ENCODE results near the gene TFF1.

TFF1 gene

GRCh38 chr21:42388740-42389448 lies 22.6 kb upstream of the TFF1 start:
- H3K9ac ChIP-seq (ENCODE audit: low read depth, low read length), result no peak overlapping the region
- H3K27ac ChIP-seq (ENCODE audit: low read depth, low read length), result no peak overlapping the region; the same call in 1 of the 2 replicates

GRCh38 chr21:42387843-42388340 lies 21.6 kb upstream of the TFF1 start:
- Histone ChIP-seq H3K9me3 (ENCODE audit: insufficient read depth, low read depth, low read length) (no peaks in the 10 kb centered on the region), H3K27me3 (ENCODE audit: insufficient read depth, low read length) (no peaks in the 10 kb centered on the region), H3K27ac (ENCODE audit: low read depth, low read length) (no peak overlapping the region), H3K4me3 (ENCODE audit: low read length) (no peak overlapping the region), H3K9ac (ENCODE audit: low read depth, low read length) (no peak overlapping the region), H3K4me1 (ENCODE audit: insufficient read depth, low read length) (peaks cover 20% of the 10 kb centered on the region), H3K36me3 (ENCODE audit: insufficient read depth, low read length) (no peaks in the 10 kb centered on the region)
- 94% methylated on average over 6 of the region's 6 CpGs for WGBS

More at GRCh38 chr21:42388740-42389448, 22.6 kb upstream of the TFF1 start:
- whole genome bisulfite sequencing, result 77% methylated on average over 20 of the region's 20 CpGs
- Histone ChIP-seq H3K4me3 (ENCODE audit: low read length) (no peak overlapping the region), H3K4me1 (ENCODE audit: insufficient read depth, low read length) (peaks cover 20% of the 10 kb centered on the region), H3K36me3 (ENCODE audit: insufficient read depth, low read length) (no peaks in the 10 kb centered on the region), H3K27me3 (ENCODE audit: insufficient read depth, low read length) (no peaks in the 10 kb centered on the region), H3K9me3 (ENCODE audit: insufficient read depth, low read depth, low read length) (no peaks in the 10 kb centered on the region)

GRCh38 chr21:42387164-42387563 lies 20.8 kb upstream of the TFF1 start:
- whole genome bisulfite sequencing, result 79% methylated on average over 1 of the region's 3 CpGs
- H3K9ac ChIP-seq (ENCODE audit: low read depth, low read length), result no peak overlapping the region
- no peaks in the 10 kb centered on the region for H3K27me3 ChIP-seq (ENCODE audit: insufficient read depth, low read length)
- no peaks in the 10 kb centered on the region for H3K9me3 ChIP-seq (ENCODE audit: insufficient read depth, low read depth, low read length)
- no peak overlapping the region for H3K27ac ChIP-seq (ENCODE audit: low read depth, low read length)
- no peaks in the 10 kb centered on the region for H3K36me3 ChIP-seq (ENCODE audit: insufficient read depth, low read length)
- peaks cover 20% of the 10 kb centered on the region for H3K4me1 ChIP-seq (ENCODE audit: insufficient read depth, low read length)
- no peak overlapping the region for H3K4me3 ChIP-seq (ENCODE audit: low read length)

DNA sequence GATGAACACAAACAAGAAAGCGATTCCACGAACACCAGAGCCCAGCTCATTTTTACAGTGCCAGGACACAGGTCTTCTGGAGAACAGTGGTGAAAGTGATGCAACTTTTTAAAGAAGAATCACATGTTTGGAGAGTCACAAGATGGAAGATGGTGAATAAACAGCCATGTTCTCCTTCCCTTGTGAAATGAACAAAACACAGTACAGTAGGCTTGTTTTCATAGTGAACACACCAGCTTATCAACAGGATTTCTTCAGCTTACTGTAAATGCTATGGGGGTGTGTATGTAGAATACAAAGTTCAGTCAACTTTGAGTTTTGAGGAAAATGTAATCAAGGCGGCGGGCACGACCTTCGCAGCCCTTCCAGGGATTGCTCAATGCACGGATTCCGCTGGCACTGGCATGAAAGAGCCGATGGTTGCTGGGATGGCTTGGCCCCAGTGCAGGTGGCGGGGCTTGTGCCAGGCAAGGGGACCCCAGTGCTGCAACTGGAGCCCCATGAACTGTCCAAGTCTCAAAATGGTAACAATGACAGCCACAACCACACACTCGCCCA lies 19.8 kb upstream of the TFF1 start:
- no peak overlapping the region for H3K27ac ChIP-seq (ENCODE audit: low read depth, low read length)
- 94% methylated on average over 11 of the region's 11 CpGs for WGBS

GRCh38 chr21:42385619-42386018 lies 19.3 kb upstream of the TFF1 start:
- no peak overlapping the region for H3K9ac ChIP-seq (ENCODE audit: low read depth, low read length)
- no peak overlapping the region for H3K4me3 ChIP-seq (ENCODE audit: low read length)
- H3K27ac ChIP-seq (ENCODE audit: low read depth, low read length), result no peak overlapping the region
- 89% methylated on average over 5 of the region's 5 CpGs for WGBS
- no peaks in the 10 kb centered on the region for H3K36me3 ChIP-seq (ENCODE audit: insufficient read depth, low read length)
- no peaks in the 10 kb centered on the region for H3K9me3 ChIP-seq (ENCODE audit: insufficient read depth, low read depth, low read length)
- no peaks in the 10 kb centered on the region for H3K27me3 ChIP-seq (ENCODE audit: insufficient read depth, low read length)
- H3K4me1 ChIP-seq (ENCODE audit: insufficient read depth, low read length), result peaks cover 20% of the 10 kb centered on the region

More for the DNA sequence above, 19.8 kb upstream of the TFF1 start:
- Histone ChIP-seq H3K9ac (ENCODE audit: low read depth, low read length) (no peak overlapping the region), H3K27me3 (ENCODE audit: insufficient read depth, low read length) (no peaks in the 10 kb centered on the region), H3K9me3 (ENCODE audit: insufficient read depth, low read depth, low read length) (no peaks in the 10 kb centered on the region), H3K4me3 (ENCODE audit: low read length) (no peak overlapping the region), H3K4me1 (ENCODE audit: insufficient read depth, low read length) (peaks cover 20% of the 10 kb centered on the region), H3K36me3 (ENCODE audit: insufficient read depth, low read length) (no peaks in the 10 kb centered on the region)

GRCh38 chr21:42384989-42385388 lies 18.7 kb upstream of the TFF1 start:
- no peak overlapping the region for H3K9ac ChIP-seq (ENCODE audit: low read depth, low read length)
- no peak overlapping the region for H3K27ac ChIP-seq (ENCODE audit: low read depth, low read length)
- no peak overlapping the region for H3K4me3 ChIP-seq (ENCODE audit: low read length)
- H3K36me3 ChIP-seq (ENCODE audit: insufficient read depth, low read length), result no peaks in the 10 kb centered on the region
- H3K4me1 ChIP-seq (ENCODE audit: insufficient read depth, low read length), result peaks cover 19% of the 10 kb centered on the region
- no peaks in the 10 kb centered on the region for H3K9me3 ChIP-seq (ENCODE audit: insufficient read depth, low read depth, low read length)
- WGBS, result 90% methylated on average over 2 of the region's 2 CpGs
- H3K27me3 ChIP-seq (ENCODE audit: insufficient read depth, low read length), result no peaks in the 10 kb centered on the region

DNA sequence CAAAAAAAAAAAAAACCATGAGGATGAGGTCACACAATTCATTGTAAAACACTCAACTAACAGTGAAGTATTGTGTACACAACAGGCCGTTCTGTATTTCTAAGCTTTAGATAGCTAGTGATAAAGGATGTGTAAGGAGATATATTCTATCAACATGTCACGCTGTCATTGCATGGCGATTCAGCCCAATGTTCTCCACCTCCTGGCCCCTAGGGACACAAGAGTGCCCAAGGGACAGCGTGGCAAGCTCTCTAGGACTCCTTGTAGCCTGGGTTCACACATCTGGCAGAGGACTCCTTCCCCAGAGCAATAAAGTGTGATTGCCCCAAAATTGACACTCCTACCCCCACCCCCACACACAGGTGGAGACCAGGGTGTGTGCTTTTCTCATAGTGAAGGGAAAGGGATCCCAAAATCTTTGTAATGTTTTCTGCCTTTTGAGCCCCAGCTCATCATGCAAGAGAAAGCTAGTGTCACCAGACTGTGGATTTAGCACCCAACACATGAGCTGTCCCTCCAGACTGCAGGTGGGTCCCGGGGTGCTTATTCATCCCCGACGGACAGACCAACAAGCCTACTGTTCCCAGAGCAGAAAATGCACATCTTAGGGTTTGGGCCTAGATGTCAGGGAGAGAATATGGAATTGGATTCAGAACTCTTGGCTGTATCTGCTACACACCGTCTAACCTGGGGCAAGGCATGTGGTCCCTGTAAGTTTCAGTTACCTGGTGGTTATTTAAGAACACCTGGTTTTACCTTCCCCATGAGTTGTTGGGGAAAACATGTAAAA lies 18.0 kb upstream of the TFF1 start:
- Histone ChIP-seq H3K36me3 (ENCODE audit: insufficient read depth, low read length) (no peaks in the 10 kb centered on the region), H3K9me3 (ENCODE audit: insufficient read depth, low read depth, low read length) (no peaks in the 10 kb centered on the region), H3K27me3 (ENCODE audit: insufficient read depth, low read length) (no peaks in the 10 kb centered on the region), H3K9ac (ENCODE audit: low read depth, low read length) (no peak overlapping the region), H3K4me1 (ENCODE audit: insufficient read depth, low read length) (peaks cover 12% of the 10 kb centered on the region), H3K4me3 (ENCODE audit: low read length) (no peak overlapping the region), H3K27ac (ENCODE audit: low read depth, low read length) (no peak overlapping the region)
- WGBS, result 89% methylated on average over 8 of the region's 8 CpGs

DNA sequence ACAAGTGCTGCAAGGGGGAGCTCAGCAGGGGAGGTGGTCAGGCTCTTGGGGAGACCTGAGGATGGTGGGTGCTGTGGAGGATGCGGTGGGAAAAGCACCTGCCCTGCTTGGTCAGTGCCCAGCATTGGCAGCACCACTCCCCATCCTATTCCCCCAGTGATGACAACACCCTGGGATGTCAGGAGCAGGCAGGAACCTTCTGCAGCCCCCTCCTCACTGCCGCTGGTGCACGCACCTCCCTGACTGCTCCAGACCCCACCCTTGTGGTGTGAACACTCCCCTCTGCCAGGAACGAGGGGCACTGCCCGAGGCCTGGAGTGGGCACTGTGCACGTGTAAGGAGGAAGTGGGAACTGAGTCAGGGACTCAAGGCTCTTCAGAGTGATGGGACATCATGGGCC lies 17.0 kb upstream of the TFF1 start:
- 85% methylated on average over 6 of the region's 6 CpGs for WGBS
- no peaks in the 10 kb centered on the region for H3K27me3 ChIP-seq (ENCODE audit: insufficient read depth, low read length)
- no peaks in the 10 kb centered on the region for H3K36me3 ChIP-seq (ENCODE audit: insufficient read depth, low read length)
- H3K4me1 ChIP-seq (ENCODE audit: insufficient read depth, low read length), result peaks cover 5% of the 10 kb centered on the region; the same call in 1 of the 2 replicates
- no peak overlapping the region for H3K27ac ChIP-seq (ENCODE audit: low read depth, low read length)
- no peak overlapping the region for H3K4me3 ChIP-seq (ENCODE audit: low read length)
- H3K9me3 ChIP-seq (ENCODE audit: insufficient read depth, low read depth, low read length), result no peaks in the 10 kb centered on the region
- no peak overlapping the region for H3K9ac ChIP-seq (ENCODE audit: low read depth, low read length)

- peaks cover 5% of the 10 kb centered on the region; the same call in 1 of the 2 replicates for H3K4me1 ChIP-seq (ENCODE audit: insufficient read depth, low read length)
- no peaks in the 10 kb centered on the region for H3K36me3 ChIP-seq (ENCODE audit: insufficient read depth, low read length)
- no peak overlapping the region for H3K27ac ChIP-seq (ENCODE audit: low read depth, low read length)
- WGBS, result 93% methylated on average over 6 of the region's 6 CpGs
- no peak overlapping the region for H3K9ac ChIP-seq (ENCODE audit: low read depth, low read length)
- no peaks in the 10 kb centered on the region for H3K27me3 ChIP-seq (ENCODE audit: insufficient read depth, low read length)
- no peak overlapping the region for H3K4me3 ChIP-seq (ENCODE audit: low read length)
- no peaks in the 10 kb centered on the region for H3K9me3 ChIP-seq (ENCODE audit: insufficient read depth, low read depth, low read length)
These were observed 16.6 kb upstream of the TFF1 start for GRCh38 chr21:42382915-42383314.

DNA sequence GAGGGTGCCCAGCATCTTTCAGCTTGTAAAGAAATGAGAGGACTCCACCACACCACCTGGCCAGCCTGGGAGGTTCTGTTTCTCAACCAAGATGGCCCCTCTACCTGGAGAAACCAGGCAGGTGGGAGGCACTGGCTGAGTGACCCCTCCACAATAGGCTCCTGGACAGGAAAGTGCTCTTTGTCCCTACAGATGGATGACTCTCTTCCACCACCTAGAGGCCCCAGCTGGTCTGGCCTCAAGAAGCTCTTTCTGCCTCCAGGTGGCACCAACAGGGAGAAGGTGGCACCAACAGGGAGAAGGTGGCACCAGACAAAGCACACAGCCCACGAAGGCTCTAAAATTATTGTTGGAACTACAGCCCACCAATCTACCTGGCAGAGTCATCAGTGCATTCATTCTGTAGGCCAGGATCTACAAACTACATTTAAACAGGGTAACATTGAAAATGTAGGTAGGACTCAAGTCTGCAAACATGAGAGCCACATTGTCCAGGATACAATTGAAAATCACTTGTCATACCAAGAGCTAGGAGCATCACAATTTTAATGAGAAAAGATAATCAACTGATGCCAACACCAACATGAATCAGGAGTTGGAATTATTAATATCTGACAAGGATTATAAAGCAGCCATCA lies 15.1 kb upstream of the TFF1 start:
- H3K36me3 ChIP-seq (ENCODE audit: insufficient read depth, low read length), result no peaks in the 10 kb centered on the region
- no peaks in the 10 kb centered on the region for H3K4me1 ChIP-seq (ENCODE audit: insufficient read depth, low read length)
- no peaks in the 10 kb centered on the region for H3K9me3 ChIP-seq (ENCODE audit: insufficient read depth, low read depth, low read length)
- no peaks in the 10 kb centered on the region for H3K27me3 ChIP-seq (ENCODE audit: insufficient read depth, low read length)
- H3K9ac ChIP-seq (ENCODE audit: low read depth, low read length), result no peak overlapping the region
- no peak overlapping the region for H3K27ac ChIP-seq (ENCODE audit: low read depth, low read length)
- 26% methylated on average over 1 of the region's 1 CpG for WGBS
- no peak overlapping the region for H3K4me3 ChIP-seq (ENCODE audit: low read length)
